ENCODE results near the gene B4GALT3. TPM values are rescaled to one million over a fixed set of nuclear protein-coding genes. Genes with fewer than 3 reads are reported as not detected.

Gene B4GALT3
- total and polyA plus RNA-seq, 3 donors from 2014 or later: 46.3 to 62.2 (median 56.2) TPM

DNA sequence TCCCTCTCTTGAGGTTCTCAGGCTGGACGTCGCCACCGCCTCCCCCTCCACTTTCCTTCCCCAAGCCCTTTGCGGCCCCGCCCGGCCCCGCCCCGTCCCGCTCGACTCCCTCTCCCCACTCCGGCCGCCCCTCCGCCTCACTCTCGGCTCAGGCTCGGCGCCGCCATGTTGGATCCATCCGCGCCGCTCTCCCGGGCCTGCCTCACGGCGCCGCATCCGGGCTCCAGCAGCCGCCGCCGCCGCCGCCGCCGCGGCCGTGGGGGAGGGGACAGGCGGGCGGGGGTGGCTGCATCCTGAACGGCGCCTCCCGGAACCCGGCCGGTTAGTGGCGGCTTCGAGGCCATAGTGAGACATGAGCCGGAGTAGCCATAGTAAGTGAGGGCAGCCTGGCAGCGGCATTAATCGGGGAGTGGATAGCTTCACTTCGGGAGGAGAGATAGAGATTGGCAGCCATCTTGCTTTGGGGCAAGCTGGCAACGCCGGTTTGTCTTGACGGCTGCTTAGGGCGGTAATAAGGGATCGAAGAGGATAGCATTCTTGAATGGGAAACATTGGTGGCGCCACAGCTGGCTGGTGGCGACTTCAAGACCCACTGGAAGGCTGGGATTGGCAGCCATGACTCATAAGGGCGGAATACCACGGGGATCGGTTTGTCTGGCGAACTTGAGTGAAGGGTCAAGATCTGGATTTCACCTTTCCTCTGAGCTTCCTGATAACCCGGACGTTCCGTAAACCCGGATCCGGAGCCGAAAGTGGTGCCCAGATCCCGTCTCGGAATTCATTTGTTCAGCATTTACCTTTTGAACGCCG, 44.7 kb downstream of the B4GALT3 start, which contains the start of gene DEDD:
TSS of gene DEDD (minus strand) at position 258 of the 810 bp plus-strand sequence. CDS start 8,205 bp downstream, outside the sequence.
- Histone ChIP-seq H3K27me3 (no peaks in the 10 kb centered on the region), H3K4me3 (peak within 1 kb of the TSS; percentile 85 to 89), H3K27ac (peak within 1 kb of the TSS; percentile 88 to 98), H3K9me3 (no peaks in the 10 kb centered on the region), H3K36me3 (ENCODE audit: low read depth, missing control alignments) (no peaks in the 10 kb centered on the region), H3K4me1 (peaks cover 20% of the 10 kb centered on the region)
- intact Hi-C loops (cut with DNase I; ENCODE audit: low total_unique reads): no loop called here
- TF ChIP-seq, protein P1, sequence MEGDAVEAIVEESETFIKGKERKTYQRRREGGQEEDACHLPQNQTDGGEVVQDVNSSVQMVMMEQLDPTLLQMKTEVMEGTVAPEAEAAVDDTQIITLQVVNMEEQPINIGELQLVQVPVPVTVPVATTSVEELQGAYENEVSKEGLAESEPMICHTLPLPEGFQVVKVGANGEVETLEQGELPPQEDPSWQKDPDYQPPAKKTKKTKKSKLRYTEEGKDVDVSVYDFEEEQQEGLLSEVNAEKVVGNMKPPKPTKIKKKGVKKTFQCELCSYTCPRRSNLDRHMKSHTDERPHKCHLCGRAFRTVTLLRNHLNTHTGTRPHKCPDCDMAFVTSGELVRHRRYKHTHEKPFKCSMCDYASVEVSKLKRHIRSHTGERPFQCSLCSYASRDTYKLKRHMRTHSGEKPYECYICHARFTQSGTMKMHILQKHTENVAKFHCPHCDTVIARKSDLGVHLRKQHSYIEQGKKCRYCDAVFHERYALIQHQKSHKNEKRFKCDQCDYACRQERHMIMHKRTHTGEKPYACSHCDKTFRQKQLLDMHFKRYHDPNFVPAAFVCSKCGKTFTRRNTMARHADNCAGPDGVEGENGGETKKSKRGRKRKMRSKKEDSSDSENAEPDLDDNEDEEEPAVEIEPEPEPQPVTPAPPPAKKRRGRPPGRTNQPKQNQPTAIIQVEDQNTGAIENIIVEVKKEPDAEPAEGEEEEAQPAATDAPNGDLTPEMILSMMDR (IDR thresholded peaks at IDR 0.05): no peak
- no peak for TF ChIP-seq POLR2A (IDR thresholded peaks at IDR 0.05)
- 0 to 1% methylated on average over 31 to 51 of the region's 68 CpGs for WGBS, 2 donors
- DNase-seq: peak; percentile 96

DNA sequence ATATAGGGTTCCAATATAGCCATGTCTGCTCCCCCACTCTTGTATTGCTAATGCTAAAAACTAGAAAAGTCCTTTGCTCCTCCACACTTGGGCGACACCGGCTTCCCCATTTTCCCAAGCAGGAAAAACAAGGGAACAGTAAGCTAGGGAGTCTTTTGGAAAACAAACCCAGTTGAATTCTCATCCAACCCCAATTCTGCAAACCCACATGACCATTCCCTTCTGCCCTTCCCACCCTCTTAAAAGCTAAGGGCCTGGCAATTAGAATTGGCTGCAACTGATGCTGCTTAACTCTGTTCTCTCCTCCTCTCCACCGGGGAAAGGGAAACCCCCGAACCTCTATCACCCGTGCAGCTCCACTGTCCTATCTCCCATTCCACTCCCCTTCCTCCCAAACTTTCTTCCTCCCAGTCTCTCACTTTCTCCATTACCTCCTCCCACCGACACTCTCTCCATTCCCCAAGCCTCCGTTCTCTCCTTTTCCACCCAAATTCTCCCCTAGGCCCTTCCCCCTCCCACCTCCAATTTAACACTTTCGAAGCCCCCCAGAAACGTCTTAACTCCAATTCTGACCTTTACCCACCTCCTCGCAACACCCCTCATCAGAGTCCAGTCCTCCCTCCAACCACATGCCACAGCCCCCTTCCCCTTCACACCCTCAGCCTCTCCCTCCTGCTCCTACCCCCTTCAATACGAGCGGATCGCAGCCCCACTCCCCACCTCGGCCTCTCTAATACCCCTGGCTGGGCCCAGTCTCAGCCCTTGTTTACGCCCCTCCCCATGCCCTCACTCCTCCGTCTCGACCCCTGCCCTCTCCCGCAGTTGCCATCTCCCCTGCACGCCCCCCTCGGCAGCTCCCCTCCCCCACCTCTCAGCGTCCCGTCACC, 45.5 kb downstream of the B4GALT3 start:
- peaks cover 19% of the 10 kb centered on the region for H3K4me1 ChIP-seq
- WGBS, 2 donors: 0 to 2% methylated on average over 22 of the region's 22 CpGs
- H3K9me3 ChIP-seq: no peaks in the 10 kb centered on the region
- intact Hi-C loops (cut with DNase I; ENCODE audit: low total_unique reads): no loop called here
- no peak for TF ChIP-seq POLR2A (IDR thresholded peaks at IDR 0.05)
- TF ChIP-seq, protein P1 (IDR thresholded peaks at IDR 0.05): no peak
- peak overlapping the region; percentile 85 to 89 for H3K4me3 ChIP-seq
- no peaks in the 10 kb centered on the region for H3K36me3 ChIP-seq (ENCODE audit: low read depth, missing control alignments)
- peak overlapping the region; percentile 88 to 98 for H3K27ac ChIP-seq
- no peaks in the 10 kb centered on the region for H3K27me3 ChIP-seq
- peak; percentile 42 for DNase-seq

DNA sequence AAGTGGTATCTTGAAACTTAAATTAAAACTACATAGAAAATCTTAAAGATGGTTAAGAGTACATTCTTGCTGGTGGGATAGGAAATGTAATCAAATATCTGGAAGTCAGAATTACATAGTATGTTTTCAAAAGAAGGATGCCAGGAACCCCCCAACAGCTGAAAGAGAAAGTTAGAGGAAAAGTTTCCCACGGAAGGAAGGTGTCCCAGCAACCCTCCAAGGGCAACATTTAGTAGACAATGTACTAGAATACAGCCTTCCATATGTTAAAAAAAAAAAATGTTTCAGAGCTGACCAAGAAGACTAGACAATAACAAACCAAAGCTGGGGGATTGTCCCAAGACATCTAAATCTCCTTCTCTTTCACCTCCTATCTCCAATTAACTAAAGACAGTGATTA, 47.0 kb downstream of the B4GALT3 start:
- WGBS, 2 donors: 5 to 17% methylated on average over 1 of the region's 1 CpG
- Histone ChIP-seq H3K4me1 (peaks cover 19% of the 10 kb centered on the region), H3K4me3 (no peak overlapping the region), H3K27me3 (no peaks in the 10 kb centered on the region), H3K36me3 (ENCODE audit: low read depth, missing control alignments) (no peaks in the 10 kb centered on the region), H3K9me3 (no peaks in the 10 kb centered on the region), H3K27ac (no peak overlapping the region)
- DNase-seq: no peak
- TF ChIP-seq, protein P1 (IDR thresholded peaks at IDR 0.05): no peak
- intact Hi-C loops (cut with DNase I; ENCODE audit: low total_unique reads): no loop called here

DNA sequence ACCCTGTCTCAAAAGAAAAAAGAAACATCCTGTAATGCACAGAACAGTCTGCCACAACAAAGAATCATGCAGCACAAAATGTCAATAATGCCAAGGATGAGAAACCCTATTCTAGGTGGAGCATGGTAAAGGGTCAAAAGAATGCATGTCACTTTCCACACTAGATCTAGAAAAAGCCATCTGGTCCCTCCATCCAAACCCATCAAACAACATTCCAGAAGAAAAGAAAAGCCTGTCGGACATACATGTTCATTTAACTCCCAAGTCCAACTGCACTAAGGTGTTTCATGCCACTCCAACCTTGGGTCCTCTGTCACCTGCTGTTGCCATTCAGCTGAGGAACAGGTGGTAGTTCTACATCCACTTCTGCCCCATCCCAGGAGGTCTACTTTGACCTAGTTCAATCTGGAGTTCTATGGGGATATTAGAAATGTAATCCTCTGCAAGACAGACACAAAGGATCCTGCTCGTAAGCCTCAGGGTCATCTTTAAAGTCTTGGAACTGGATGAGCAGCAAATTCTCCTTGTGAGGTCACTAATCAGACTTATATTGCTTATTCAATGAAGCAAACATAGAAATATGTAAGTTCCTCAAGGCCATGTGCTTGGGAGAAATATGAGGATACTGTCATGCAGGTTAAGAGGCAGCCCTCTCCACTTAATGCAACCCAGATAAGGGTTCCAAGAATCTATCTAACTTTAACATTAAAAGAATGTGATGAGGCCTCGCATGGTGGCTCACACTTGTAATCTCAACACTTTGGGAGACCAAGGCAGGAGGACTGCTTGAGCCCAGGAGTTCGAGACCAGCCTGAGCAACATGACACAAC, 48.5 kb downstream of the B4GALT3 start:
- Histone ChIP-seq H3K27ac (no peak overlapping the region), H3K4me3 (no peak overlapping the region), H3K9me3 (no peaks in the 10 kb centered on the region), H3K27me3 (no peaks in the 10 kb centered on the region), H3K36me3 (ENCODE audit: low read depth, missing control alignments) (no peaks in the 10 kb centered on the region), H3K4me1 (peaks cover 14% of the 10 kb centered on the region)
- TF ChIP-seq, protein P1 (IDR thresholded peaks at IDR 0.05): no peak
- TF ChIP-seq POLR2A (IDR thresholded peaks at IDR 0.05): no peak
- WGBS, 2 donors: 83 to 86% methylated on average over 4 of the region's 4 CpGs
- DNase-seq: no peak
- intact Hi-C loops (cut with DNase I; ENCODE audit: low total_unique reads): no loop called here
